HepG2 (cell line): ENCODE results near the gene PVR. TPM values are rescaled to one million over a fixed set of nuclear protein-coding genes. Genes with fewer than 3 reads are reported as not detected.

Source experiments
- CBX5 ChIP-seq: sonication (generic); formaldehyde crosslinking; IDR thresholded peaks from 2 replicates; pipeline ENCODE4 v1.4.0; 2020; ENCODE audit warnings: missing genetic modification reagents, borderline replicate concordance
- GATAD2A ChIP-seq: IDR thresholded peaks from 2 replicates; pipeline ENCODE4 v1.6.1; 2016
- HNRNPK ChIP-seq: fragments of 200-400 bp; formaldehyde crosslinking; IDR thresholded peaks from 2 replicates; pipeline ENCODE4 v1.6.1; 2018; ENCODE audit warnings: low read length, low read depth, moderate library complexity, mild to moderate bottlenecking; ENCODE audit not compliant: poor library complexity, severe bottlenecking
- KAT8 ChIP-seq: IDR thresholded peaks from 2 replicates; pipeline ENCODE4 v1.6.1; 2016; ENCODE audit warnings: missing genetic modification reagents, missing compliant biosample characterization
- TBX2 ChIP-seq: sonication (generic); formaldehyde crosslinking; IDR thresholded peaks from 2 replicates; pipeline ENCODE4 v1.5.0; 2020; ENCODE audit warnings: missing genetic modification reagents, mild to moderate bottlenecking, borderline replicate concordance
- ZNF101 ChIP-seq: sonication (generic); formaldehyde crosslinking; IDR thresholded peaks from 2 replicates; pipeline ENCODE4 v1.4.0; 2020; ENCODE audit warnings: mild to moderate bottlenecking, low read depth, missing genetic modification reagents, borderline replicate concordance
- polyA plus RNA-seq, 8 experiments: library from polyadenylated mRNA; depleted of rRNA in 3 of 8; stranded (reverse) in 7 of 8; unstranded in 1 of 8; fragments of >200 nt; fragmentation: Illumina TruSeq in 4 of 8; extraction: Trizol in 4 of 8; gene quantifications; 2 replicates each; pipeline versions ENCODE4 v1.2.1 to v1.2.3, GENCODE V29; 2011 to 2016; ENCODE audit warnings: low read depth in 4 of 8, missing spikeins in 1 of 8, mixed read lengths in 1 of 8; ENCODE audit not compliant: insufficient read depth in 1 of 8
- total RNA-seq, 5 experiments: library from RNA; depleted of rRNA; stranded (reverse); fragments of >200 nt; fragmentation: Illumina TruSeq; extraction: Trizol; gene quantifications; 2 replicates each; pipeline ENCODE4 v1.2.3, GENCODE V29; 2016; ENCODE audit warnings: low read depth in 1 of 5
- TF ChIP-seq, protein P1 (sequence below): sonication (generic); formaldehyde crosslinking; IDR thresholded peaks from 2 replicates; pipeline ENCODE4 v1.4.0; 2020; ENCODE audit warnings: mild to moderate bottlenecking, missing genetic modification reagents, borderline replicate concordance
- TF ChIP-seq, protein P2 (sequence below): sonication (generic); formaldehyde crosslinking; IDR thresholded peaks from 2 replicates; pipeline ENCODE4 v1.8.0; 2022; ENCODE audit warnings: mild to moderate bottlenecking, missing genetic modification reagents
- TF ChIP-seq, protein P3 (sequence below): sonication (generic); formaldehyde crosslinking; IDR thresholded peaks from 2 replicates; pipeline ENCODE4 v1.4.0; 2020; ENCODE audit warnings: missing genetic modification reagents
- TF ChIP-seq, protein P4 (sequence below): sonication (generic); formaldehyde crosslinking; IDR thresholded peaks from one replicate; pipeline ENCODE4 v1.5.1; 2020; ENCODE audit warnings: mild to moderate bottlenecking, missing genetic modification reagents; ENCODE audit errors: not compliant biosample characterization
- TF ChIP-seq, protein P5 (sequence below): sonication (generic); formaldehyde crosslinking; conservative IDR thresholded peaks from 2 replicates; pipeline ENCODE4 v1.8.0; 2022; ENCODE audit warnings: mild to moderate bottlenecking, moderate library complexity, missing genetic modification reagents

The PVR gene
- total and polyA plus RNA-seq, 2 of the 13 experiments (the other 11 are each of a cell fraction or from before 2014, with no cell fraction given), result 43.4 to 46.6 TPM

DNA sequence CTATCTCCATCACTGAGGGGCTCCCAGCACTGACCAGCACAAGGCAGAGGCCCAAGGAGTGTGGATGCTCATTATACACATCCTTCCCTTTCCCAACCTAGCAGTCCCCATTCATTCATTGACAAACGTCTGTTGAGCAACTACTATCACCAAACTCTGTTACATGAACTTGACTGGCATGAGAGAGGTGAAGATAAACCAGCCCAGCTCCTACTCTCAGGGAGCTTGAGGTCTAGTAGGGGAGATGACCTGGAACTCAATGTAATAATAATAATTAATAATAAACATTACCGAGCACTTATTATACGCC lies 46.4 kb downstream of the PVR start (continued):
- no peak for TF ChIP-seq TBX2
- TF ChIP-seq CBX5, result no peak
- TF ChIP-seq GATAD2A (CRISPR knock-in tag), result peak; percentile 13; the same call in 1 of the 2 replicates
- TF ChIP-seq ZNF101 (CRISPR knock-in tag), result no peak
- TF ChIP-seq, protein P1, sequence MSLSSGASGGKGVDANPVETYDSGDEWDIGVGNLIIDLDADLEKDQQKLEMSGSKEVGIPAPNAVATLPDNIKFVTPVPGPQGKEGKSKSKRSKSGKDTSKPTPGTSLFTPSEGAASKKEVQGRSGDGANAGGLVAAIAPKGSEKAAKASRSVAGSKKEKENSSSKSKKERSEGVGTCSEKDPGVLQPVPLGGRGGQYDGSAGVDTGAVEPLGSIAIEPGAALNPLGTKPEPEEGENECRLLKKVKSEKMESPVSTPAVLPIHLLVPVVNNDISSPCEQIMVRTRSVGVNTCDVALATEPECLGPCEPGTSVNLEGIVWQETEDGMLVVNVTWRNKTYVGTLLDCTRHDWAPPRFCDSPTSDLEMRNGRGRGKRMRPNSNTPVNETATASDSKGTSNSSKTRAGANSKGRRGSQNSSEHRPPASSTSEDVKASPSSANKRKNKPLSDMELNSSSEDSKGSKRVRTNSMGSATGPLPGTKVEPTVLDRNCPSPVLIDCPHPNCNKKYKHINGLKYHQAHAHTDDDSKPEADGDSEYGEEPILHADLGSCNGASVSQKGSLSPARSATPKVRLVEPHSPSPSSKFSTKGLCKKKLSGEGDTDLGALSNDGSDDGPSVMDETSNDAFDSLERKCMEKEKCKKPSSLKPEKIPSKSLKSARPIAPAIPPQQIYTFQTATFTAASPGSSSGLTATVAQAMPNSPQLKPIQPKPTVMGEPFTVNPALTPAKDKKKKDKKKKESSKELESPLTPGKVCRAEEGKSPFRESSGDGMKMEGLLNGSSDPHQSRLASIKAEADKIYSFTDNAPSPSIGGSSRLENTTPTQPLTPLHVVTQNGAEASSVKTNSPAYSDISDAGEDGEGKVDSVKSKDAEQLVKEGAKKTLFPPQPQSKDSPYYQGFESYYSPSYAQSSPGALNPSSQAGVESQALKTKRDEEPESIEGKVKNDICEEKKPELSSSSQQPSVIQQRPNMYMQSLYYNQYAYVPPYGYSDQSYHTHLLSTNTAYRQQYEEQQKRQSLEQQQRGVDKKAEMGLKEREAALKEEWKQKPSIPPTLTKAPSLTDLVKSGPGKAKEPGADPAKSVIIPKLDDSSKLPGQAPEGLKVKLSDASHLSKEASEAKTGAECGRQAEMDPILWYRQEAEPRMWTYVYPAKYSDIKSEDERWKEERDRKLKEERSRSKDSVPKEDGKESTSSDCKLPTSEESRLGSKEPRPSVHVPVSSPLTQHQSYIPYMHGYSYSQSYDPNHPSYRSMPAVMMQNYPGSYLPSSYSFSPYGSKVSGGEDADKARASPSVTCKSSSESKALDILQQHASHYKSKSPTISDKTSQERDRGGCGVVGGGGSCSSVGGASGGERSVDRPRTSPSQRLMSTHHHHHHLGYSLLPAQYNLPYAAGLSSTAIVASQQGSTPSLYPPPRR (CRISPR knock-in tag), result no peak
- TF ChIP-seq, protein P2, sequence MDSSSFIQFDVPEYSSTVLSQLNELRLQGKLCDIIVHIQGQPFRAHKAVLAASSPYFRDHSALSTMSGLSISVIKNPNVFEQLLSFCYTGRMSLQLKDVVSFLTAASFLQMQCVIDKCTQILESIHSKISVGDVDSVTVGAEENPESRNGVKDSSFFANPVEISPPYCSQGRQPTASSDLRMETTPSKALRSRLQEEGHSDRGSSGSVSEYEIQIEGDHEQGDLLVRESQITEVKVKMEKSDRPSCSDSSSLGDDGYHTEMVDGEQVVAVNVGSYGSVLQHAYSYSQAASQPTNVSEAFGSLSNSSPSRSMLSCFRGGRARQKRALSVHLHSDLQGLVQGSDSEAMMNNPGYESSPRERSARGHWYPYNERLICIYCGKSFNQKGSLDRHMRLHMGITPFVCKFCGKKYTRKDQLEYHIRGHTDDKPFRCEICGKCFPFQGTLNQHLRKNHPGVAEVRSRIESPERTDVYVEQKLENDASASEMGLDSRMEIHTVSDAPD, result no peak
- TF ChIP-seq, protein P3, sequence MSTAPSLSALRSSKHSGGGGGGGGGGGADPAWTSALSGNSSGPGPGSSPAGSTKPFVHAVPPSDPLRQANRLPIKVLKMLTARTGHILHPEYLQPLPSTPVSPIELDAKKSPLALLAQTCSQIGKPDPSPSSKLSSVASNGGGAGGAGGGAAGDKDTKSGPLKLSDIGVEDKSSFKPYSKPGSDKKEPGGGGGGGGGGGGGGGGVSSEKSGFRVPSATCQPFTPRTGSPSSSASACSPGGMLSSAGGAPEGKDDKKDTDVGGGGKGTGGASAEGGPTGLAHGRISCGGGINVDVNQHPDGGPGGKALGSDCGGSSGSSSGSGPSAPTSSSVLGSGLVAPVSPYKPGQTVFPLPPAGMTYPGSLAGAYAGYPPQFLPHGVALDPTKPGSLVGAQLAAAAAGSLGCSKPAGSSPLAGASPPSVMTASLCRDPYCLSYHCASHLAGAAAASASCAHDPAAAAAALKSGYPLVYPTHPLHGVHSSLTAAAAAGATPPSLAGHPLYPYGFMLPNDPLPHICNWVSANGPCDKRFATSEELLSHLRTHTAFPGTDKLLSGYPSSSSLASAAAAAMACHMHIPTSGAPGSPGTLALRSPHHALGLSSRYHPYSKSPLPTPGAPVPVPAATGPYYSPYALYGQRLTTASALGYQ (CRISPR knock-in tag), result no peak
- no peak for TF ChIP-seq KAT8 (CRISPR knock-in tag)
- TF ChIP-seq, protein P4, sequence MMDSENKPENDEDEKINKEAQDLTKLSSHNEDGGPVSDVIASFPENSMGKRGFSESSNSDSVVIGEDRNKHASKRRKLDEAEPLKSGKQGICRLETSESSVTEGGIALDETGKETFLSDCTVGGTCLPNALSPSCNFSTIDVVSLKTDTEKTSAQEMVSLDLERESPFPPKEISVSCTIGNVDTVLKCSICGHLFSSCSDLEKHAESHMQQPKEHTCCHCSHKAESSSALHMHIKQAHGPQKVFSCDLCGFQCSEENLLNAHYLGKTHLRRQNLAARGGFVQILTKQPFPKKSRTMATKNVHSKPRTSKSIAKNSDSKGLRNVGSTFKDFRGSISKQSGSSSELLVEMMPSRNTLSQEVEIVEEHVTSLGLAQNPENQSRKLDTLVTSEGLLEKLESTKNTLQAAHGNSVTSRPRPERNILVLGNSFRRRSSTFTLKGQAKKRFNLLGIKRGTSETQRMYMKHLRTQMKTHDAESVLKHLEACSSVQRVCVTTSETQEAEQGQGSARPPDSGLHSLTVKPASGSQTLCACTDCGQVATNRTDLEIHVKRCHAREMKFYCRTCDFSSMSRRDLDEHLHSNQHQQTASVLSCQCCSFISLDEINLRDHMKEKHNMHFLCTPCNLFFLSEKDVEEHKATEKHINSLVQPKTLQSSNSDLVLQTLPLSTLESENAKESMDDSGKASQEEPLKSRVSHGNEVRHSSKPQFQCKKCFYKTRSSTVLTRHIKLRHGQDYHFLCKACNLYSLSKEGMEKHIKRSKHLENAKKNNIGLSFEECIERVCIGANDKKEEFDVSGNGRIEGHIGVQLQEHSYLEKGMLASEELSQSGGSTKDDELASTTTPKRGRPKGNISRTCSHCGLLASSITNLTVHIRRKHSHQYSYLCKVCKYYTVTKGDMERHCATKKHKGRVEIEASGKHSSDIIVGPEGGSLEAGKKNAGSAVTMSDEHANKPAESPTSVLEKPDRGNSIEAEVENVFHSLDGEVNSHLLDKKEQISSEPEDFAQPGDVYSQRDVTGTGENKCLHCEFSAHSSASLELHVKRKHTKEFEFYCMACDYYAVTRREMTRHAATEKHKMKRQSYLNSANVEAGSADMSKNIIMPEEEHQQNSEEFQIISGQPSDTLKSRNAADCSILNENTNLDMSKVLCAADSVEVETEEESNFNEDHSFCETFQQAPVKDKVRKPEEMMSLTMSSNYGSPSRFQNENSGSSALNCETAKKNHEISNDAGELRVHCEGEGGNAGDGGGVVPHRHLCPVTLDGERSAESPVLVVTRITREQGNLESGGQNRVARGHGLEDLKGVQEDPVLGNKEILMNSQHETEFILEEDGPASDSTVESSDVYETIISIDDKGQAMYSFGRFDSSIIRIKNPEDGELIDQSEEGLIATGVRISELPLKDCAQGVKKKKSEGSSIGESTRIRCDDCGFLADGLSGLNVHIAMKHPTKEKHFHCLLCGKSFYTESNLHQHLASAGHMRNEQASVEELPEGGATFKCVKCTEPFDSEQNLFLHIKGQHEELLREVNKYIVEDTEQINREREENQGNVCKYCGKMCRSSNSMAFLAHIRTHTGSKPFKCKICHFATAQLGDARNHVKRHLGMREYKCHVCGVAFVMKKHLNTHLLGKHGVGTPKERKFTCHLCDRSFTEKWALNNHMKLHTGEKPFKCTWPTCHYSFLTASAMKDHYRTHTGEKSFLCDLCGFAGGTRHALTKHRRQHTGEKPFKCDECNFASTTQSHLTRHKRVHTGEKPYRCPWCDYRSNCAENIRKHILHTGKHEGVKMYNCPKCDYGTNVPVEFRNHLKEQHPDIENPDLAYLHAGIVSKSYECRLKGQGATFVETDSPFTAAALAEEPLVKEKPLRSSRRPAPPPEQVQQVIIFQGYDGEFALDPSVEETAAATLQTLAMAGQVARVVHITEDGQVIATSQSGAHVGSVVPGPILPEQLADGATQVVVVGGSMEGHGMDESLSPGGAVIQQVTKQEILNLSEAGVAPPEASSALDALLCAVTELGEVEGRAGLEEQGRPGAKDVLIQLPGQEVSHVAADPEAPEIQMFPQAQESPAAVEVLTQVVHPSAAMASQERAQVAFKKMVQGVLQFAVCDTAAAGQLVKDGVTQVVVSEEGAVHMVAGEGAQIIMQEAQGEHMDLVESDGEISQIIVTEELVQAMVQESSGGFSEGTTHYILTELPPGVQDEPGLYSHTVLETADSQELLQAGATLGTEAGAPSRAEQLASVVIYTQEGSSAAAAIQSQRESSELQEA, result no peak
- TF ChIP-seq, protein P5, sequence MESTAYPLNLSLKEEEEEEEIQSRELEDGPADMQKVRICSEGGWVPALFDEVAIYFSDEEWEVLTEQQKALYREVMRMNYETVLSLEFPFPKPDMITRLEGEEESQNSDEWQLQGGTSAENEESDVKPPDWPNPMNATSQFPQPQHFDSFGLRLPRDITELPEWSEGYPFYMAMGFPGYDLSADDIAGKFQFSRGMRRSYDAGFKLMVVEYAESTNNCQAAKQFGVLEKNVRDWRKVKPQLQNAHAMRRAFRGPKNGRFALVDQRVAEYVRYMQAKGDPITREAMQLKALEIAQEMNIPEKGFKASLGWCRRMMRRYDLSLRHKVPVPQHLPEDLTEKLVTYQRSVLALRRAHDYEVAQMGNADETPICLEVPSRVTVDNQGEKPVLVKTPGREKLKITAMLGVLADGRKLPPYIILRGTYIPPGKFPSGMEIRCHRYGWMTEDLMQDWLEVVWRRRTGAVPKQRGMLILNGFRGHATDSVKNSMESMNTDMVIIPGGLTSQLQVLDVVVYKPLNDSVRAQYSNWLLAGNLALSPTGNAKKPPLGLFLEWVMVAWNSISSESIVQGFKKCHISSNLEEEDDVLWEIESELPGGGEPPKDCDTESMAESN (CRISPR knock-in tag), result no peak; the same call in 1 of the 2 replicates
- TF ChIP-seq HNRNPK, result no peak
